ENCODE results near the gene C5orf52. TPM values are rescaled to one million over a fixed set of nuclear protein-coding genes. Genes with fewer than 3 reads are reported as not detected.
A peak's percentile ranks its signal among the peaks of the same experiment; 100 is the strongest.
"Not testable (repeated sequence)": the region's sequence is repeated elsewhere in the genome, so short reads cannot be mapped to it uniquely, and the experiment has no call there.

C5orf52 gene
- polyA plus RNA-seq, 3 donors, result not detected

DNA sequence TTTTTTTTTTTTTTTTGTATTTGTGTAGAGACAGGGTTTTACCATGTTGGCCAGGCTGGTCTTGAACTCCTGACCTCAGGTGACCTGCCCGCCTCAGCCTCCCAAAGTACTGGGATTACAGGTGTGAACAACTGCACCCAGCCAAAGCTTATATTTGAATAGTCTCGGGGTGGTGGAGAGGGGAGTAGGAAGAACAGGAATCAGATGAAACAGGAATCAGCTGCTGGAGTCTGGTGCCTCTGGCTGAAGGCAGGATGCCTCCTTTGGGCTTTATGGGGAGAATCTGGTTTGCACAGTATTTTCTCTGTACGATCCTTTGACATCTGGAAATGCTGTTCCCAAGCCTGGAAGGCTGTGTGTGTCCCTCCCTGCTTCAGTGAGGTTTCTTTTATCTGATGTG lies 10.9 kb downstream of the C5orf52 start:
- Histone ChIP-seq H3K79me2 (ENCODE audit: insufficient read depth, low read length) (no peaks in the 10 kb centered on the region), H4K20me1 (ENCODE audit: insufficient read depth, low read length) (no peaks in the 10 kb centered on the region), H3K4me3 (replicated peaks in 1 of 3; ENCODE audit: low read depth in 2 of 3, low read length in 3 of 3) (no peak overlapping the region), H3K36me3 (replicated peaks in 1 of 2; ENCODE audit: control insufficient read depth in 1 of 2, insufficient read depth in 2 of 2, low read length in 2 of 2) (no peaks in the 10 kb centered on the region), H3K9ac (ENCODE audit: insufficient read depth, low read length, poor library complexity, severe bottlenecking) (no peak overlapping the region), H3K4me2 (replicated peaks; ENCODE audit: extremely low read depth, low read length, poor library complexity, severe bottlenecking) (no peak overlapping the region), H3K27me3 (ENCODE audit: control insufficient read depth in 2 of 2, insufficient read depth in 2 of 2, low read length in 2 of 2) (no peaks in the 10 kb centered on the region), H3K4me1 (ENCODE audit: control insufficient read depth in 1 of 2, insufficient read depth in 2 of 2, low read length in 2 of 2) (no peaks in the 10 kb centered on the region), H2AFZ (ENCODE audit: insufficient read depth, low read depth, low read length, poor library complexity, severe bottlenecking) (no peak overlapping the region), H3K27ac (ENCODE audit: low read depth in 1 of 2, low read length in 2 of 2) (no peak overlapping the region), H3K9me3 (replicated peaks in 1 of 2; ENCODE audit: control insufficient read depth in 1 of 2, insufficient read depth in 1 of 2, low read length in 2 of 2) (no peaks in the 10 kb centered on the region)
- no peaks in the 10 kb centered on the region for H3K4me1 Mint-ChIP-seq
- H3K36me3 Mint-ChIP-seq, result no peaks in the 10 kb centered on the region
- peaks cover 2 to 9% (median 3%) of the 10 kb centered on the region in 3 donors for H3K27me3 Mint-ChIP-seq (ENCODE audit: low read depth in 3 of 3)
- TF ChIP-seq CTCF (IDR thresholded peaks at IDR 0.05), result no peak
- H3K9me3 Mint-ChIP-seq, result peaks cover 0 to 2% (median 0%) of the 10 kb centered on the region in 7 donors
- H3K4me3 Mint-ChIP-seq, result peak overlapping the region in 1 of 2 donors; percentile 31
- intact Hi-C loops (cut with micrococcal nuclease), result no loop called here
- DNase-seq, result no peak
- no peak overlapping the region for H3K27ac Mint-ChIP-seq
- WGBS (ENCODE audit: insufficient coverage), result 83% methylated on average over 3 of the region's 3 CpGs

DNA sequence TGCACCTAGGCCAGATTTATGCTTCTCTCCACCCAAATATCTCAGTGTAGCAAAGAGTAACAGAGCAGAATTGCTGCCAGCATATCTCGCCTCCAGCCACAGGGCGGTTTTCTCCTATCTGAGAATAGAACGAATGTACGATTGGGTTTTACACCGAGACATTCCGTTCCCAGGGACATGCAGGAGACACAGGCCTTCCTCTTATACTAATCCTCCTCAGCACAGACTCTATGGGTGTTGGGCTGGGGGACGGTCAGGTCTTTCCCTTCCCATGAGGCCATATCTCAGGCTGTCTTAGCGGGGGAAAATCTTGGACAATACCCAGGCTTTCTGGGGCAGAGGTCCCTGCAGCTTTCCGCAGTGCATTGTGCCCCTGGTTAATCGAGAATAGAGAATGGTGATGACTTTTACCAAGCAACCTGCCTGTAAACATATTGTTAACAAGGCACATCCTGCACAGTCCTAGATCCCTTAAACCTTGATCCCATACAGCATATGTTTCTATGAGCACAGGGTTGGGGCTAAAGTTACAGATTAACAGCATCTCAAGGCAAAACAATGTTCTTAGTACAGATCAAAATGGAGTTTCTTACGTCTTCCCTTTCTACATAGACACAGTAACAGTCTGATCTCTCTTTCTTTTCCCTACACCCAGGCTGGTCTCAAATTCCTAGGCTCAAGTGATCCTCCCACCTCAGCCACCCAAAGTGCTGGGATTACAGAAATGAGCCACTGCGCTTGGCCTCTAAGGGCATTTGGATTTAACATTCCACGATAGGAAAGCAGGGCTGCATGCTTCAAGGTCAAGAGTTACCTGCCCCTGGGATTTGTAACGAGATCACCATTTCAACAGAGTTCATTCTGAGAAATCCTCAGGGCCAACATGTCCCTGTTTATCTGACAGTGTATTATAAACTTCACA lies 15.2 kb downstream of the C5orf52 start:
- intact Hi-C loops (cut with micrococcal nuclease), result not testable (repeated sequence)

More for the DNA sequence above, 15.2 kb downstream of the C5orf52 start:
- 98% methylated on average over 9 of the region's 14 CpGs for WGBS (ENCODE audit: insufficient coverage)
- not testable (repeated sequence) for H3K27ac ChIP-seq (ENCODE audit: low read depth in 1 of 2, low read length in 2 of 2); H3K4me3 Mint-ChIP-seq; H2AFZ ChIP-seq (ENCODE audit: insufficient read depth, low read depth, low read length, poor library complexity, severe bottlenecking); H3K27ac Mint-ChIP-seq; H3K36me3 ChIP-seq (replicated peaks in 1 of 2; ENCODE audit: control insufficient read depth in 1 of 2, insufficient read depth in 2 of 2, low read length in 2 of 2); H3K9ac ChIP-seq (ENCODE audit: insufficient read depth, low read length, poor library complexity, severe bottlenecking); H3K4me2 ChIP-seq (replicated peaks; ENCODE audit: extremely low read depth, low read length, poor library complexity, severe bottlenecking); DNase-seq; H4K20me1 ChIP-seq (ENCODE audit: insufficient read depth, low read length); H3K4me1 Mint-ChIP-seq; H3K4me3 ChIP-seq (replicated peaks in 1 of 3; ENCODE audit: low read depth in 2 of 3, low read length in 3 of 3); H3K79me2 ChIP-seq (ENCODE audit: insufficient read depth, low read length); H3K4me1 ChIP-seq (ENCODE audit: control insufficient read depth in 1 of 2, insufficient read depth in 2 of 2, low read length in 2 of 2); H3K36me3 Mint-ChIP-seq; H3K27me3 ChIP-seq (ENCODE audit: control insufficient read depth in 2 of 2, insufficient read depth in 2 of 2, low read length in 2 of 2)
- peaks cover 7 to 17% (median 12%) of the 10 kb centered on the region in 7 donors for H3K9me3 Mint-ChIP-seq
- peaks cover 0 to 25% (median 5%) of the 10 kb centered on the region in 3 donors for H3K27me3 Mint-ChIP-seq (ENCODE audit: low read depth in 3 of 3)
- peaks cover 0 to 14% of the 10 kb centered on the region in 2 donors for H3K9me3 ChIP-seq (replicated peaks in 1 of 2; ENCODE audit: control insufficient read depth in 1 of 2, insufficient read depth in 1 of 2, low read length in 2 of 2)

Measured in CD14-positive monocyte (primary cell).